BE2C (cell line): ENCODE results near the gene PLEKHA1.

ENCODE experiments used
- DNase-seq: peaks from one replicate; pipeline ENCODE4 v3.0.0-alpha.2; 2020
- H3K27me3 ChIP-seq: fragments of 250-450 bp; sonication (Bioruptor Pico); 2 replicates; pipeline ENCODE4 v1.5.1; 2020; ENCODE audit warnings: mild to moderate bottlenecking
- H3K36me3 ChIP-seq: fragments of 250-450 bp; sonication (Bioruptor Pico); 2 replicates; pipeline ENCODE4 v1.5.1; 2020; ENCODE audit warnings: mild to moderate bottlenecking
- H3K4me1 ChIP-seq: fragments of 250-450 bp; sonication (Bioruptor Pico); 2 replicates; pipeline ENCODE4 v1.5.1; 2020
- H3K4me3 ChIP-seq: 2 replicates; pipeline ENCODE4 v1.5.1; 2011; ENCODE audit warnings: low read depth, low read length
- H3K9me3 ChIP-seq: fragments of 250-450 bp; sonication (Bioruptor Pico); 2 replicates; pipeline ENCODE4 v1.5.1; 2020
- CTCF ChIP-seq: IDR thresholded peaks from 2 replicates; pipeline ENCODE4 v1.5.1; 2012; ENCODE audit warnings: mild to moderate bottlenecking, low read depth, low read length

PLEKHA1 gene

GRCh38 chr10:122379041-122379440 lies 4.5 kb downstream of the PLEKHA1 start:
- Histone ChIP-seq H3K36me3 (no peaks in the 10 kb centered on the region; the same call in 1 of the 2 replicates), H3K4me1 (no peaks in the 10 kb centered on the region; the same call in 1 of the 2 replicates), H3K27me3 (no peaks in the 10 kb centered on the region), H3K9me3 (no peaks in the 10 kb centered on the region), H3K4me3 (no peak overlapping the region)
- no peak for TF ChIP-seq CTCF
- no peak for DNase-seq

- Histone ChIP-seq H3K9me3 (no peaks in the 10 kb centered on the region), H3K4me3 (no peak overlapping the region), H3K36me3 (no peaks in the 10 kb centered on the region; the same call in 1 of the 2 replicates), H3K27me3 (no peaks in the 10 kb centered on the region), H3K4me1 (no peaks in the 10 kb centered on the region; the same call in 1 of the 2 replicates)
- TF ChIP-seq CTCF: no peak
- DNase-seq: no peak
Observed at GRCh38 chr10:122379537-122379936, 5.0 kb downstream of the PLEKHA1 start.

- TF ChIP-seq CTCF: no peak
- H3K9me3 ChIP-seq: no peaks in the 10 kb centered on the region
- DNase-seq: no peak
- no peaks in the 10 kb centered on the region for H3K27me3 ChIP-seq
- H3K4me3 ChIP-seq: no peak overlapping the region
- H3K36me3 ChIP-seq: no peaks in the 10 kb centered on the region
- no peaks in the 10 kb centered on the region; the same call in 1 of the 2 replicates for H3K4me1 ChIP-seq
Observed at GRCh38 chr10:122380703-122381102, 6.2 kb downstream of the PLEKHA1 start.

GRCh38 chr10:122381680-122382079 lies 7.2 kb downstream of the PLEKHA1 start:
- no peak for DNase-seq
- no peaks in the 10 kb centered on the region for H3K4me1 ChIP-seq
- no peak for TF ChIP-seq CTCF
- H3K27me3 ChIP-seq: no peaks in the 10 kb centered on the region
- H3K36me3 ChIP-seq: no peaks in the 10 kb centered on the region
- no peak overlapping the region for H3K4me3 ChIP-seq
- no peaks in the 10 kb centered on the region for H3K9me3 ChIP-seq

- no peak for TF ChIP-seq CTCF
- no peak for DNase-seq
- no peaks in the 10 kb centered on the region for H3K9me3 ChIP-seq
- no peaks in the 10 kb centered on the region for H3K4me1 ChIP-seq
- no peaks in the 10 kb centered on the region for H3K27me3 ChIP-seq
- H3K36me3 ChIP-seq: no peaks in the 10 kb centered on the region
- no peak overlapping the region for H3K4me3 ChIP-seq
Observed at GRCh38 chr10:122386514-122386913, 12.0 kb downstream of the PLEKHA1 start.

- no peak overlapping the region for H3K4me3 ChIP-seq
- H3K9me3 ChIP-seq: no peaks in the 10 kb centered on the region
- H3K27me3 ChIP-seq: no peaks in the 10 kb centered on the region
- no peak for DNase-seq
- H3K4me1 ChIP-seq: no peaks in the 10 kb centered on the region
- H3K36me3 ChIP-seq: no peaks in the 10 kb centered on the region
- TF ChIP-seq CTCF: no peak
Observed at GRCh38 chr10:122387572-122387971, 13.1 kb downstream of the PLEKHA1 start.
